Activated CD8-positive, alpha-beta memory T cell treated with anti-CD3 and anti-CD28 coated beads, Interleukin-2, amount 50 U/mL, for 4 hours (primary cell): ENCODE data around the gene UBP1.
"Not testable (repeated sequence)": the region's sequence is repeated elsewhere in the genome, so short reads cannot be mapped to it uniquely, and the experiment has no call there.

ENCODE experiments used
- DNase-seq: peaks from one replicate; pipeline ENCODE4 v3.0.0-alpha.2; 2020

The UBP1 gene

DNA sequence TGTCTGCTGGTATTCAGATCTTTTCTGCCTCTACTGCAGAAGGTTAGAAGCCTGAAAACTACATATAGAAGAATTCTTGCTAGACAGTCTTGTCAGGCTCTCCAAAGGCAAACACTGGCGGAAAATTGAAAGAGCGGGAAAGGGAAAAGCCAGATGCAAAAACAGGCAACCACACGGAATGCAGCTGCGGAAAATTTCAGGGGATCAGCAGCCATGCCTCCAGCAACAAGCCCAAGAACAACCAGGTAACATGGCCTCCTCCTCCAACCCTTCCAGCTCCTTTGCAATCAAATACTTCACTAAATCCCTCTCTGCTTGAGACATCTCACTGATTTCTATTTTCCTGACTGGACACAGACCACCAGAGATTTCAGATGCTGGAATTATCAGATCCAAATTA lies 9.6 kb downstream of the UBP1 start:
- no peak for DNase-seq

DNA sequence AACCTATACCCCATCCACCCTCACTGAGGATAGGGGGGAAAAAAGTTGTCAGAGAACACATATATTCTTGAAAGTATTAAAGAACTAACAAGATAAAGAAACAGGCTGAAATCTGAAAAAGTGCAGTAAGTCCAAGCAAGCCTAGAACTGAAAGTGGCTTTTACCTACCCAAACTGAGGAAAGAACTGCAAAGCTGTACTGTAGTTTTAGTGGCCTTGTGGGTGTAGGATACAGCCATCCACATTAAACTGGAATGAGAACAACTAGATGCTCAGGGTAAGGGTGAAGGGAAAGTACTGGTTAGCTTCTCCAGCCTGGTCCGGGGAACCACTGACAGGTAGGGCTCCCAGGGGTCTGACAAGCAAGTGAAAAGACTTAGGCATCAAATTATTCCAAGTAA lies 10.1 kb downstream of the UBP1 start:
- DNase-seq: no peak

DNA sequence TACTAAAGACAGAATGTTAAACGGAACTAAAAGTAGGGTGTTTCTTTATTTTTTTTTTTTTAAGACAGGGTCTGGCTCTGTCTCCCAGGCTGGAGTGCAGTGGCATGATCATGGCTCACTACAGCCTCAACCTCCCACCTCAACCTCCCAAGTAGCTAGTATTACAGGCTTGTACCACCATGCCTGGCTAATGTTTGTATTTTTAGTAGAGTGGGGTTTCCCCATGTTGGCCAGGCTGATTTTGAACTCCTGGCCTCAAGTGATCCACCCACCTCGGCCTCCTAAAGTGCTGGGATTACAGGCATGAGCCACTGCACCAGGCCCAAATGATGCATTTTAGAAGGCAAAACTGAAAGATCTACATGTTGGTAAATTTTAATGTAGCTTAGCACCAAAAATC lies 10.9 kb downstream of the UBP1 start:
- not testable (repeated sequence) for DNase-seq

DNA sequence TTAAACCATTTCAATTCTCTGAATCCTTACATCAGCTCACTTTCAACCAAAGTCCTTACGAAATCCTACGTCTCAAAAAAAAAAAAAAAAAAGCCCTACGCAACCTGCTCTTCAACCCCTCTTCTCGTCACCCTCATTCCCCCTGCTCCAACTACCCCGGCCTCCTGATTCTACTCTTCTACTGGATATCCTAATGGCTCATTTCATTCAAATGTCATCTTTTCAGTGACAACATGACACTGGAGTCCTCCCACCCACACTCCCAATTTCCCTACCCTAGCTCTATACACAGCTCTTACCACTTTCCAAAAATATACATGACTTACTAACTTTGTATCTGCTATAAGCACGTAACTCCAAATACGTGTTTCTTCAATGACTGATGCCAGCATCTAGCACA lies 11.5 kb downstream of the UBP1 start:
- no peak for DNase-seq

DNA sequence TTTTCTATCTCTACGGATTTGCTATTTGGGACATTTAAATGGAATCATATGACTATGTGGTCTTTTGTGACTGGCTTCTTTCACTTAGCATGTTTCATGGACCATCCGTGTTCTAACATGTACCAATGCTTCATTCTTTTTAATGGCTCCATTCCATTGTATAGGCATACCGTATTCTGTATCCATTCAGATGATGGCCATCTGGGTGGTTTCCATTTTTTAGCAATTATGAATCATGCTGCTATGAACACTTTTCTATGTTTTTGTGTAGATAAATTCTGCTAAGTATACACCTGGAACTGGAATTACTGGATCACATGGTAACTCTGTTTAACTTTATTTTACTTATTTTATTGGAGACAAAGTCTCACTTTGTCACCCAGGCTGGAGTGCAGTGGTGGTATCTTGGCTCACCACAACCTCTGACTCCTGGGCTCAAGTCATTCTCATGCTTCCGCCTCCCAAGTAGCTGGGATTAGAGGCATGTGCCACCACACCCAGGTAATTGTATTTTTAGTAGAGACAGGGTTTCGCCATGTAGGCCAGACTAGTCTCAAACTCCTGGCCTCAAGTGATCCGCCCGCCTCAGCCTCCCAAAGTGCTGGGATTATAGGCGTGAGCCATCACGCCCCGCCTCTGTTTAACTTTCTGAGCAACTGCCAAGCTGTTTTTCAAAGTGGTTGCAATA lies 13.4 kb downstream of the UBP1 start:
- DNase-seq: no peak

DNA sequence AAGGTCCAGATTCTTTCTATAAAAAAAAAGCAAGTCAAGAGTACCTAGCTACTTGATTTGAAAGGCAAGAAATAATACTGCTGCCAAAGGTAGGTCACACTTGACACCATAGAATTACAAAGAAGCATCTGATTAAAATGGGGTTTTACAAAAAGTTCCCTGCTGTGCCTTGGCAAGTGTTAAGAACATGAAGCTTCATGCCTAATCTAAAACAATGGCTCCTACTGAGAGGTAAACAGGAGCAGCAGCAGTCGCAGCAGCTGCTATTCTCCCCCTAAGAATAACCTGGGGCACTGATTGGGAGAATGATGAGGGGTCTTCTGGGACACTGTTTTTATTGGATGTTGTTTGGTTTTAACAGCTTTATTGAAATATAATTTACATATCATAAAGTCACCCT lies 14.1 kb downstream of the UBP1 start:
- no peak for DNase-seq

DNA sequence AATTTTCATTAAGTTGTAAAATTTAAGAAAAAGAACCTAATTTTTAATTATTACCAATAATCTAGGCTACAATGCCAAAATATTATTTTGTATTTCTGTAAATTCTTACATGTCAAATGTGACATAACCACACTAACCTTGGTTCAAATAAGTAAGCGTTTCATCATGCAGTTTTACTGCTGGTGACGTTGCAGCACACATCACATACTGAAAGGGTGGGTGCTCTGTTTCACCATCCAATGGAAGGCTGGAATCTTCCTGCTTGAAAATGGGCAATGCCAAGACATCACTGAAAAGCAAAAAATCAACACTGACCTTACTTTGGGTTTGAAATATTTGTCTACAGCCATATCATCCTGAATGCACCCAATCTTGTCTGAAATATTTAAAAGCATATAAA lies 14.8 kb downstream of the UBP1 start:
- DNase-seq: no peak

DNA sequence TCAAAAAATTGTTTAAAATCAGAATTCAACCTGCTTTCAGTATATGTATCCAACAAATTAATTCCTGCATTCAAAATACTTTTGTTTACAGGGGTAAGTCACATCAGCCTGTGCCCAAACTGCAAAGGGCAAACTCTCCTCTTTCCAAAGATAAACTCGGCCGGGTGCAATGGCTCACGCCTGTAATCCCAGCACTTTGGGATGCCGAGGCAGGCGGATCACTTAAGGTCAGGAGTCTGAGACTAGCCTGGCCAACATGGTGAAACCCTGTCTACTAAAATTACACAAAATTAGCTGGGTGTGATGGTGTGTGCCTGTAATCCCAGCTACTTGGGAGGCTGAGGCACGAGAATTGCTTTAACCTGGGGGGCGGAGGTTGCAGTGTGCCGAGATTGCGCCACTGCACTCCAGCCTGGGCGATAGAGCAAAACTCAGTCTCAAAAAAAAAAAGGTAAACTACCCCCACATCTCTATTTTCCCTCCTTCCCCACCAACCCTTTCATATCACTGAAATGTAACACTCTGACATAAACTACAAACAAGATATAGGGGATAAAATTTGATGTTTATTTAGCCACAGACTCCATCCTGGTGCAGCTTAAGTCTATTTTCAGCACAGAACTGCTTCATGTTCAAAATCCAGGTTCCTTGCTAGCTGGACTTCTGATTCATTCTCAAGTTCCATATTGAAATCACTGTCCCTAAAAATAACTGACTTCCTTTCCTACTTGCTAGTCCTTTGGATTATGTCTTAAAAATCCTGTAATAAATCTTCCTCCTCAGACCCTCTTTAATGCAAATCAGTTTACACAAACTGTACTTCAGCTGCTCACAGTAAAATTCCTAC lies 15.4 kb downstream of the UBP1 start:
- DNase-seq: no peak

DNA sequence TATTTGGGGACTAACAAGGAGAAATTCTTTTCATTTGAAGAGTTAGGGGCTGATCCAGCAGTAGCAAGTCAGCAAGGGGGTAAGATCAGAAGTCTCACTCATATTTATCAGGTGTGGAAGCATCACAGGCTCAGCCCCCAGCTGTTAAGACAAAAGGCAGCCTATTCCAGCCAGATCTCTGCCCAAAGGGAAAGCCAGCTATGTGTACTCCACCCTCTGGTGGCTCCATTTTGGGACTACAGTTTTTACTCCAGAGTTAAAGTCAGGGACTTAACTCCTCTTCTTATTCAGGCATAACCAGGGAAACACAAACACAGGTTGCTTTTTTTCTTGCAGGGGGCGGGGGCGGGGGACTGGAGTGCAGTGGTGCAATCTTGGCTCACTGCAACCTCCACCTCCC lies 19.2 kb downstream of the UBP1 start:
- no peak for DNase-seq

DNA sequence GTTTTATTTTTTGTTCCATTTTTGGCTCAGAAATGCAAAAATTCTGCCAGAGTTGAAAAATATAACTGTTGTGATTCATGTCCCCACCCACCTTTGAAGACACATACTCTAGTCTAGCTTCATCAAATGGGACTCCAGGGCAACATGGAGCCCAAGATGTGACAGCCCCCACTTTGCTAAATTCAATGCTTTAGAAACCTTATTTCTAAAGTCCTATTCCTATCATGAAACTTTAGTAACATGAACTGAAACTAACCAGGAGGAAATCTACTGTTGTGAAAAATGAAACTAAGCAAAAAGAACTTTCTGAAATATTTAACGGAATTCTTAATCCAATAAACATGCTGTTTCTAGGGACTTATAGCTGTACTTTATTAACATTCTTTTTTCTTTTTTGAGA lies 20.3 kb downstream of the UBP1 start:
- DNase-seq: no peak

DNA sequence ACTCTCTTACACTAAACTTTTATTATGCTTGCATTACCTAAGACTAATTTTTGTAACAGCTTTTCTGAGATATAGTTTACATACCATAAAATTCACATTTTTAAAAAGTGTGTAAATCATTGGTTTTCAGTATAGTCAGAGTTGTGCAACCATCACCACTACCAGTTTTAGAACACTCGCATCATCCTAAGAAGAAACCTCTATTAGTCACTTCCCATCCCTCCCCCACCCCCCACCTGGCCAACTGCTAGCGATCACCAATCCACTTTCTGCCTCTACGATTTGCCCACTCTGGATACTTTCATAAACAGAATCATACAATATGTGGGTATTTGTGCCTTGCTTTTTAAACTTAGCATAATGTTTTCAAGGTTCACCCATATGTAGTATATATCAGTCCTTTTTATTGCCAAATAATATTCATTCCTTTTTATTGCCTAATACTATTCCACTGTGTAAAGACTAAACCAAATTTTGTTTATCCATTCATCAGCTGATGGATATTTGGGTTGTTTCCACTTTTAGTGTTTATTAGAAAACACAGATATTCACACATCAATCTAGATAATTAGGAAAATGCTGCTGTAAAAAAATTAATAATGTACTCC lies 23.0 kb downstream of the UBP1 start:
- no peak for DNase-seq

DNA sequence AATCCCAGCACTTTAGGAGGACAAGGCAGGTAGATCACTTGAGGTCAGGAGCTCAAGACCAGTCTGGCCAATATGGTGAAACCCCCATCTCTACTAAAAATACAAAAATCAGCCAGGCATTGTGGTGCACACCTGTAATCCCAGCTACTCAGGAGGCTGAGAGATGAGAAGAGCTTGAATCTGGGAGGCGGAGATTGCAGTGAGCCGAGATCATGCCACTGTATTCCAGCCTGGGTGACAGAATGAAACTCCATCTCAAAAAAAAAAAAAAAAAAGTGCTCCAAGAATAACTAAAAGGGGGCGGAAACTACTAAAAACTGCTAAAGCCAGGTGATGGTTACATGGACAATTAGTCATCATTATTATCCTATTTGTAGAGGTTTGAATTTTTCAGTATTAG lies 29.4 kb downstream of the UBP1 start:
- not testable (repeated sequence) for DNase-seq

DNA sequence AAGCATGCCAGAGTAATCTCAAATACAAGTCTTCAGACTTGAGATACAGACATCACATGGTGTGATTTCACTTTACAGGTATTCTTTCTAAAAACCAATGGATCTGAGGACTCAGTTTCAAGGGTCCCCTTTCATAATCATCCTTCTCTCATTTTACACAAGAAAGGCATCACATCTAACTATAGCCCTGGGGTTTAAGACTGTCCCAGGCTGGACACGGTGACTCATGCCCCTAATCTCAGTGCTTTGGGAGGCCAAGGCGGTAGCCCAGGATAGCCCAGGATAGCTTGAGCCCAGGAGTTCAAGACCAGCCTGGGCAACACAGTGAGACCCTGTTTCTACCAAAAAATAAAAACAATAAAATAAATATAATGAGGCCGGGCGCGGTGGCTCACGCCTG lies 36.4 kb downstream of the UBP1 start:
- DNase-seq: no peak

DNA sequence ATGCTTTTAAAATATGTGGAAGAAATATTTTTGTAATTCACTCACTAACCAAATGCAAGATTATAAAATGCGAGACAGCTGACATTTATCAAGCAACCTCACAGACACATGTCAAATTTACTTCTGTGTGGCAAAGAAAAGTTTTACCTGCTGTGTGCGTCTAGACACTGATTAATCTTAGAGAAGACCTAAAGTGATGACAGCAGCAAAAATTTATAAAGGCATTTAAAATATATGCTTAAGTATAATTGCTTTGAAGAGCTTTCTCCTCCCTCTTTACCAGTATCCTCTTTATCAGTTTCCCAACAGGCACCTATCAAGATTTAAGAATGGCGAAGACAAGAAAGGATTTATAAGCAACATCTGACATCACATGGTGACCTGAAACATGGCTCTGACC lies 37.3 kb downstream of the UBP1 start:
- DNase-seq: no peak

DNA sequence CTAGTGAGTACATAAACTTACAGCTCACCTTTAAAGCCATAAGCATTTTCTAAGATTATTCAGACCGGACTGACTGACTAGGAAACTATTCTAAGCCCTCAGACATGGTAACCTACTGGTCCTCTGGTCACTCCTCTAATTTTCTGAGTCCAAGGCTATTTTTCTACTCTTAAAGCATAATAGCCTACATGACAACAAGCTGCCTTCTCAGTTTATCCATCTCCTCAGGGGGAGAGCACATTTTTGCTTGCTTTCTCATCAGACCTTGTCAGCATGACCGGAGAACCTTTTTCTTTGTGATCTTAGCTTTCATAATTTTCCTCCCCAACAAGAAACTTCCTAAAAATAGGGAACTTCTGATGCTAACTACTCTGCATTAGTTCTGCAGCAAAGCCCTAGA lies 38.4 kb downstream of the UBP1 start:
- DNase-seq: no peak

DNA sequence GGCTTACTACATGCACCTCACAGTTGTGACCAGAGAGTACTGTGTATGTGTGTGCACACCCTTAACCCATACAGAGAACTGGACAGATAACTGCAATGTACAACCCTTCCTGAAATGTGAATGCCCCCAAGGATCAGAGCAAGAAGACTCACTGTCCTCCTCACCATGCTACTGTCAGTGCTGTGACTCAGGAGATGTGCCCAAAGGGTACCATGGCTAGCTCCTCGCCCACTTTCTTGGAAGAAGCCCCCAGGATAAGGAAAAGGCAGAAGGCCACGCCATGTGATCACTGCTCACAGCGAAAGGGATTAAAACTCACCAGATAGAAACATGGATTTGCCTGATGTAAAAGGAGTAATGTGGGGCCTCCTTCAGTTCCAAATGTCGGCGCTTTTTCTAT lies 41.8 kb downstream of the UBP1 start:
- DNase-seq: no peak

DNA sequence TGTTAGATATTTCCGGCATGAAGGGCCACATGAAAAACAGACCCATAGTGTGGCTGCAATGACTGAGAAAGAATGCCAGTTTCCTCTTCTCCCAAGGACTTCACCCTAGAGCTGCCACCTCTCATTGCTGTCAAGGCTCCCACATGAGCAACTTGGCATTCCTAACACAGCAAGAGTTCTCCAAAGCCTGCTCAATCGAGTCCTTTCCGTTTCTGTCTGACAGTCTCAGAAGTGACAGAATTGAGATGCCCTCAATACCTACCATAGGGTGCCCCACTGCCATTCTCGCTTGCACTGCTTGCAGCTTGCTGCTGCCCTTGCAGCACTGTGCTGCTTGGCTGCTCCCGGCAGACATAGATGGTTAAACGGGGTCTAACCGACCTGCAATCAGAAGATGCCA lies 44.3 kb downstream of the UBP1 start:
- DNase-seq: no peak

DNA sequence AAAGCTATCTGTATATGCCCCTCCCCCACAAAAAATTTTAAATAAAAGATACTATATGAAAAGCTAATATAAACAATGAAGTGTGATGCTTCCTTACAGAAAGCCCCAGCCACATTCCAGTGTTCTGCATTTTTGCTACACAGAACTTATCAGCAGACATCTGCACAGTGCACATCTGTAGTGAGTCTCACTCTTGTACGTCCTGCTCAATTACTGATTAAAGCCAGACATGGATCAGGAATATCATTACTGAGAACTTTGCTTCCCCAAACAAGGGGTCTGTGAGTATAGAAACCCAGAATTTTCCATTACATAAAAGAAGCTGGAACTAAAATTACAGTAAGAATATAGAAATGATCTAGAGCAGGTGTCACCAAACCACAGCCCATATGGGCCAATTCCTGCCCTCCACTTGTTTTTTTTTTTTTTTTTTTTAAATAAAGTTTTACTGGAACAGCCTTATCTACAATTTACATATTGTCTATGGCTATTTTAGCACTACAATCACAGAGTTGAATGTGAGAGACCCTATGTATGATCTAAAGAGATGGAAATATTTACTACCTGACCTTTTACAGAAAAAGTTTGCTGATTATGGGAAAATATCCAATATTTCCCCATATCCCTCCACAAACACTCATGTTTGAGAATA lies 45.7 kb downstream of the UBP1 start:
- DNase-seq: no peak

DNA sequence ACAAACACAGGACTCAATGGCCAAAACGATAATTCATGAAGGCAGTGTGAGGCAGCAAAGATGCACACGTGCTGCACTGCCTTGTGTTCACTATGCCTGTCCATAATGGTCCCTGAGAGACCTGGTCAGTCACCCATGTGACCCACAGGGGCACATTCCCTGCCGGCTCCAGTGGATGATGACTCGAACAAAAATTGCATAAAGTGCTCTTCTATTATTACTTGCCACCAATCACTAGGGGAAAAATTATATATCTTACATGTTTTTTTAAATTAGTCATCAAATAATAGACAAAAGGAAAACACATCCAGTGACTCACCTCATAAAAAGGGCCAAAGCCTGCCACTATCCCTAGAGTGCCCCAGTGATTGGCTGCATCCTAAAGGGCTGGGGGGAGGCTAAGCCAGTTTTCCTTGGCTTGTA lies 47.5 kb downstream of the UBP1 start:
- no peak for DNase-seq

DNA sequence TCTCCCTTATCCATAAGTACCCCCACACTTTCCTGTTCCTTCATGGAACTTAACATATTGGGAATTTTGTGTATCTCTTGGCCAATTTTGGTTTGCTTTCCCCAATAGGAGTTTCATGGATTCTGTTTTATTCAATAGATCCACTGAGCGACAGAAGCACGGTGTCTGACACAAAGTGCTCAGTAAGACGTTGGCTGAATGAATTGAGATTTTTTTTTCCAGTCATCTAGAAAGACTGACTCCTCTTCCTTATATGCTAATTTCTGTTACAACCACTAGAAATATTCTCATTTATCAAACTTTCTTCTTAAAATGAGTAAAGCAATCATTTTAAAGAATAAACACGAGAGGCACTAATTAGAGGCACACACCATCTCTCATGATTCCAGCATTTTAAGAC lies 48.1 kb downstream of the UBP1 start:
- no peak for DNase-seq

DNA sequence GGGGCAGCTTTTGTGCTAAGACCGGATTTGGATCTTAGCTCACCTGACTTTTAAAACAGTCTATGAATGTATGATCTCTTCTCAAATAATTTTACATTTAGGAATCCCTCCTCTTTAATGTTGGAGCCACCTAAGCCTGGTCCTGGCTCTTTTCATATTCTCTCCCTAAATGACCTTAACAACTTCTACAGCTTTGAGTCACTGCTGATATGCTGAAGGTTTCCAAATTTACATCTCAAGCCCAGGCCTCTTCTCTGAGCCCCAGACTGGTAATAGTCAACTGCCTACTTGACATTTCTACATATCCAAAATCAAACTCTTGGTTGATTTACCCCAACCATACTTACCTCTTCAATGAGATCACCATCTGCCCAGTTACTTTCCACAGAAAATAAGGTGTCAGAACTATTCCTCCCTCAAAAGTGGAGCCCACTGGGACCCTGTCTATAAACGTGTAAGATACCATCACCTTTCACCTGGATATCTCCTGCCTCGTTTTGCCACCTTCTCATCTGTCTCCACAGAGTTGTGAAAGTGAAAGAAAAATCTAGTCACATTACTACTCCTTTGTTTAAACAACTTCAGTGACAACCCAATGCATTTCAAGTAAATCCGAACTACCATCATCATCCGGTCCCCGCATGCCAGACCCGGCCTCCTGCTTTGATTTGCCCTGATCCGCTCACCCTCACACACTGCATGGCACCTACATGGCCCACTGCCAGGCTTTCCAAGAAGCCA lies 48.8 kb downstream of the UBP1 start:
- DNase-seq: no peak

DNA sequence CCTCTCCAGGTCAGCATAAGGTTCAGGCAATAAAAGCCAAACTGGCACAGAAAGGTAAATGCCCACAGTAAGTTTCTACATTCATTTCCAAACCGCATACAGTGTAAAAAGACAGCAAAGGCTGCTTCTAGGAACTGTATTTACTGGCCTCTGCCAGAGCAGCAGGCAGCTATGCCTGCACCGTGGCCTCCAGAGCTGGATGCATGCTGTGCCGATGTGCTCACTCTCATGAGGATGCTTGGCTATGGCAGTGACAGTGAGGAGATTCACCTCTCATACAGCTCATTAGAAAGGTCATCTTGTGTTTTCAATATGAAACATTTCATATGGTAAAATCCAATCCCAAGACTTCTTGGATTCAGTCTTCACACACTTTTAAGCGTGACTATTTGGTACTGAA lies 50.3 kb downstream of the UBP1 start:
- no peak for DNase-seq
